Neuron (in vitro differentiated cells): ENCODE measurements around the gene GNMT.

Experiments used
- H2AFZ ChIP-seq: one replicate; pipeline ENCODE4 v1.6.1; 2013; ENCODE audit warnings: low read depth, mild to moderate bottlenecking, inconsistent platforms, low read length, moderate library complexity
- H3K27me3 ChIP-seq: one replicate; pipeline ENCODE4 v1.6.1; 2013; ENCODE audit warnings: low read length; ENCODE audit not compliant: insufficient read depth
- H3K36me3 ChIP-seq: one replicate; pipeline ENCODE4 v1.6.1; 2013; ENCODE audit warnings: low read length; ENCODE audit not compliant: insufficient read depth
- H3K4me1 ChIP-seq: one replicate; pipeline ENCODE4 v1.6.1; 2013; ENCODE audit warnings: low read length; ENCODE audit not compliant: insufficient read depth
- H3K4me3 ChIP-seq: 2 replicates; pipeline ENCODE4 v1.5.1; 2013; ENCODE audit warnings: mild to moderate bottlenecking, low read length, moderate library complexity
- H3K9me3 ChIP-seq: one replicate; pipeline ENCODE4 v1.6.1; 2013; ENCODE audit warnings: low read length

The GNMT gene

GRCh38 chr6:42959917-42960242 lies 674 bp upstream of the GNMT start:
- no peaks in the 10 kb centered on the region for H3K27me3 ChIP-seq
- H2AFZ ChIP-seq = no peak overlapping the region
- no peaks in the 10 kb centered on the region for H3K4me1 ChIP-seq
- H3K4me3 ChIP-seq = no peak overlapping the region
- H3K36me3 ChIP-seq = peaks cover 12% of the 10 kb centered on the region
- H3K9me3 ChIP-seq = no peaks in the 10 kb centered on the region

- H3K9me3 ChIP-seq = no peaks in the 10 kb centered on the region
- H3K4me1 ChIP-seq = no peaks in the 10 kb centered on the region
- no peak overlapping the region for H2AFZ ChIP-seq
- no peaks in the 10 kb centered on the region for H3K27me3 ChIP-seq
- H3K4me3 ChIP-seq = no peak overlapping the region
- H3K36me3 ChIP-seq = peaks cover 20% of the 10 kb centered on the region
These were observed 491 bp downstream of the GNMT start for GRCh38 chr6:42961020-42961470.

GRCh38 chr6:42962096-42962495 lies 1.5 kb downstream of the GNMT start:
- H3K27me3 ChIP-seq = no peaks in the 10 kb centered on the region
- no peak overlapping the region for H3K4me3 ChIP-seq
- no peaks in the 10 kb centered on the region for H3K9me3 ChIP-seq

GRCh38 chr6:42962502-42963178 lies 2.1 kb downstream of the GNMT start:
- Histone ChIP-seq H3K27me3 (no peaks in the 10 kb centered on the region), H3K36me3 (peaks cover 30% of the 10 kb centered on the region), H2AFZ (no peak overlapping the region), H3K4me3 (no peak overlapping the region), H3K4me1 (no peaks in the 10 kb centered on the region), H3K9me3 (no peaks in the 10 kb centered on the region)

More at GRCh38 chr6:42962096-42962495, 1.5 kb downstream of the GNMT start:
- no peaks in the 10 kb centered on the region for H3K4me1 ChIP-seq
- no peak overlapping the region for H2AFZ ChIP-seq
- peaks cover 27% of the 10 kb centered on the region for H3K36me3 ChIP-seq

GRCh38 chr6:42963179-42963854 lies 2.8 kb downstream of the GNMT start:
- H3K27me3 ChIP-seq = no peaks in the 10 kb centered on the region
- no peaks in the 10 kb centered on the region for H3K4me1 ChIP-seq
- H3K36me3 ChIP-seq = peaks cover 30% of the 10 kb centered on the region
- no peaks in the 10 kb centered on the region for H3K9me3 ChIP-seq
- no peak overlapping the region for H3K4me3 ChIP-seq
- H2AFZ ChIP-seq = no peak overlapping the region

- Histone ChIP-seq H3K27me3 (no peaks in the 10 kb centered on the region), H3K4me3 (no peak overlapping the region), H2AFZ (no peak overlapping the region), H3K36me3 (peaks cover 33% of the 10 kb centered on the region), H3K9me3 (no peaks in the 10 kb centered on the region), H3K4me1 (no peaks in the 10 kb centered on the region)
These were observed 3.5 kb downstream of the GNMT start for GRCh38 chr6:42963855-42964605.

GRCh38 chr6:42966571-42966970 lies 6.0 kb downstream of the GNMT start:
- H3K9me3 ChIP-seq = no peaks in the 10 kb centered on the region
- H3K4me1 ChIP-seq = no peaks in the 10 kb centered on the region
- H3K36me3 ChIP-seq = peaks cover 33% of the 10 kb centered on the region
- H3K4me3 ChIP-seq = no peak overlapping the region
- H3K27me3 ChIP-seq = no peaks in the 10 kb centered on the region
- H2AFZ ChIP-seq = no peak overlapping the region

- Histone ChIP-seq H3K4me1 (no peaks in the 10 kb centered on the region), H3K36me3 (peaks cover 30% of the 10 kb centered on the region), H3K27me3 (no peaks in the 10 kb centered on the region), H3K9me3 (no peaks in the 10 kb centered on the region), H3K4me3 (no peak overlapping the region), H2AFZ (no peak overlapping the region)
These were observed 6.7 kb downstream of the GNMT start for GRCh38 chr6:42967228-42967627.

- peaks cover 30% of the 10 kb centered on the region for H3K36me3 ChIP-seq
- H3K9me3 ChIP-seq = no peaks in the 10 kb centered on the region
- H2AFZ ChIP-seq = no peak overlapping the region
These were observed 7.7 kb downstream of the GNMT start for GRCh38 chr6:42968126-42968701.

GRCh38 chr6:42968783-42969182 lies 8.2 kb downstream of the GNMT start:
- no peaks in the 10 kb centered on the region for H3K27me3 ChIP-seq
- peaks cover 32% of the 10 kb centered on the region for H3K36me3 ChIP-seq
- no peaks in the 10 kb centered on the region for H3K4me1 ChIP-seq
- no peaks in the 10 kb centered on the region for H3K9me3 ChIP-seq
- no peak overlapping the region for H2AFZ ChIP-seq
- H3K4me3 ChIP-seq = no peak overlapping the region

More at GRCh38 chr6:42968126-42968701, 7.7 kb downstream of the GNMT start:
- no peak overlapping the region for H3K4me3 ChIP-seq
- no peaks in the 10 kb centered on the region for H3K27me3 ChIP-seq
- no peaks in the 10 kb centered on the region for H3K4me1 ChIP-seq

- Histone ChIP-seq H3K4me1 (no peaks in the 10 kb centered on the region), H2AFZ (no peak overlapping the region), H3K9me3 (no peaks in the 10 kb centered on the region), H3K27me3 (no peaks in the 10 kb centered on the region), H3K4me3 (no peak overlapping the region), H3K36me3 (peaks cover 31% of the 10 kb centered on the region)
These were observed 8.9 kb downstream of the GNMT start for GRCh38 chr6:42969431-42969830.

- H3K27me3 ChIP-seq = no peaks in the 10 kb centered on the region
- peaks cover 27% of the 10 kb centered on the region for H3K36me3 ChIP-seq
- no peaks in the 10 kb centered on the region for H3K9me3 ChIP-seq
- no peak overlapping the region for H2AFZ ChIP-seq
- no peak overlapping the region for H3K4me3 ChIP-seq
- H3K4me1 ChIP-seq = no peaks in the 10 kb centered on the region
These were observed 9.4 kb downstream of the GNMT start for GRCh38 chr6:42969934-42970333.
